Measurements from ENCODE around the gene MSI2. TPM values are rescaled to one million over a fixed set of nuclear protein-coding genes. Genes with fewer than 3 reads are reported as not detected.

Gene MSI2
- total and polyA plus RNA-seq, 2 donors (not counting 3 experiments of a cell fraction or from before 2014, with no cell fraction given) = 20.9 to 59.3 TPM

GRCh38 chr17:57412520-57413096, 156.3 kb downstream of the MSI2 start:
- no TSS peak for BruUV-seq (replicated peaks)
- intact Hi-C loops (cut with micrococcal nuclease) (no loop called here), dilution Hi-C loops (cut with MboI; ENCODE audit: extremely low pct_ligation_motif_present, low sequenced_read_pairs) (no loop called here)
- Histone ChIP-seq H3K79me2 (ENCODE audit: control insufficient read depth, insufficient read depth, low read length) (no peaks in the 10 kb centered on the region), H2AFZ (ENCODE audit: low read depth, low read length) (no peak overlapping the region), H3K9me3 (replicated peaks; ENCODE audit: control insufficient read depth, insufficient read depth, low read length) (no peaks in the 10 kb centered on the region), H3K27me3 (ENCODE audit: control insufficient read depth in 2 of 2, insufficient read depth in 2 of 2, low read length in 2 of 2) (no peaks in the 10 kb centered on the region), H3K4me3 (replicated peaks in 1 of 3; ENCODE audit: insufficient read depth in 1 of 3, low read depth in 1 of 3, low read length in 3 of 3) (no peak overlapping the region), H3K9ac (replicated peaks; ENCODE audit: extremely low read depth, insufficient read depth, low read length) (no peak overlapping the region), H4K20me1 (replicated peaks; ENCODE audit: control insufficient read depth, extremely low read depth, insufficient read depth, low read length) (peaks cover 7% of the 10 kb centered on the region), H3K4me2 (ENCODE audit: insufficient read depth, low read length) (no peak overlapping the region), H3K4me1 (ENCODE audit: control insufficient read depth, extremely low read depth, insufficient read depth, low read length) (no peaks in the 10 kb centered on the region), H3K27ac (ENCODE audit: insufficient read depth, low read depth, low read length) (no peak overlapping the region), H3K9me1 (replicated peaks; ENCODE audit: control insufficient read depth, extremely low read depth, insufficient read depth, low read length) (no peaks in the 10 kb centered on the region), H3K36me3 (ENCODE audit: control insufficient read depth in 2 of 2, extremely low read depth in 1 of 2, insufficient read depth in 2 of 2, low read length in 2 of 2) (no peaks in the 10 kb centered on the region)
- FAIRE-seq (no peak), DNase-seq (ENCODE audit: low read depth, low spot score) (no peak)
- POLR2A ChIA-PET = no interaction called here
- CTCF ChIA-PET = interaction anchor here (0.9 to 1.8 kb wide), 3 partner anchors 12 to 169 kb away, joined by 3 to 6 read pairs (median 3); no protein-coding TSS in a partner anchor
- no peak for TF ChIP-seq JUN (IDR thresholded peaks at IDR 0.05; ENCODE audit: borderline replicate concordance, insufficient read depth, insufficient read length, low read depth)
- no peak for TF ChIP-seq EZH2 (IDR thresholded peaks at IDR 0.05; ENCODE audit: borderline replicate concordance, low read depth, low read length, severe bottlenecking)
- TF ChIP-seq POLR2A (IDR thresholded peaks at IDR 0.05; ENCODE audit: low read depth, low read length) = no peak
- TF ChIP-seq MYC (IDR thresholded peaks at IDR 0.05; ENCODE audit: low read depth, low read length) = no peak
- TF ChIP-seq POLR2AphosphoS5 (IDR thresholded peaks at IDR 0.05; ENCODE audit: insufficient read depth, low read depth, low read length) = no peak

- Histone ChIP-seq H3K4me2 (ENCODE audit: insufficient read depth, low read length) (no peak overlapping the region), H3K36me3 (ENCODE audit: control insufficient read depth in 2 of 2, extremely low read depth in 1 of 2, insufficient read depth in 2 of 2, low read length in 2 of 2) (no peaks in the 10 kb centered on the region), H2AFZ (ENCODE audit: low read depth, low read length) (no peak overlapping the region), H4K20me1 (replicated peaks; ENCODE audit: control insufficient read depth, extremely low read depth, insufficient read depth, low read length) (peaks cover 7% of the 10 kb centered on the region), H3K27ac (ENCODE audit: insufficient read depth, low read depth, low read length) (no peak overlapping the region), H3K9ac (replicated peaks; ENCODE audit: extremely low read depth, insufficient read depth, low read length) (no peak overlapping the region), H3K9me1 (replicated peaks; ENCODE audit: control insufficient read depth, extremely low read depth, insufficient read depth, low read length) (no peaks in the 10 kb centered on the region), H3K4me3 (replicated peaks in 1 of 3; ENCODE audit: insufficient read depth in 1 of 3, low read depth in 1 of 3, low read length in 3 of 3) (no peak overlapping the region), H3K79me2 (ENCODE audit: control insufficient read depth, insufficient read depth, low read length) (no peaks in the 10 kb centered on the region), H3K9me3 (replicated peaks; ENCODE audit: control insufficient read depth, insufficient read depth, low read length) (no peaks in the 10 kb centered on the region), H3K27me3 (ENCODE audit: control insufficient read depth in 2 of 2, insufficient read depth in 2 of 2, low read length in 2 of 2) (no peaks in the 10 kb centered on the region), H3K4me1 (ENCODE audit: control insufficient read depth, extremely low read depth, insufficient read depth, low read length) (no peaks in the 10 kb centered on the region)
- DNase-seq (ENCODE audit: low read depth, low spot score) (no peak), FAIRE-seq (no peak)
- no TSS peak for BruUV-seq (replicated peaks)
- intact Hi-C loops (cut with micrococcal nuclease) = no loop called here
- TF ChIP-seq CTCF (IDR thresholded peaks at IDR 0.05; ENCODE audit: extremely low read depth in 1 of 2, insufficient read depth in 1 of 2, low read depth in 1 of 2, low read length in 2 of 2) (no peak), MAX (IDR thresholded peaks at IDR 0.05; ENCODE audit: insufficient read depth, insufficient read length) (no peak), MYC (IDR thresholded peaks at IDR 0.05; ENCODE audit: low read depth, low read length) (no peak), GATA2 (IDR thresholded peaks at IDR 0.05; ENCODE audit: insufficient read depth, insufficient read length, low read depth, low read length) (no peak), FOS (IDR thresholded peaks at IDR 0.05; ENCODE audit: borderline replicate concordance, insufficient read depth, low read length) (no peak)
- ChIA-PET CTCF (interaction anchor here (1.8 kb wide), 1 partner anchor 171 kb away, joined by 6 read pairs; no protein-coding TSS in a partner anchor), POLR2A (no interaction called here)
- dilution Hi-C loops (cut with MboI; ENCODE audit: extremely low pct_ligation_motif_present, low sequenced_read_pairs) = no loop called here
Observed at GRCh38 chr17:57413848-57414651, 157.7 kb downstream of the MSI2 start.

Measured in endothelial cell of umbilical vein (primary cell).